ENCODE measurements around the gene NEURL1.
"Not testable (repeated sequence)": the region's sequence is repeated elsewhere in the genome, so short reads cannot be mapped to it uniquely, and the experiment has no call there.

Gene NEURL1

GRCh38 chr10:103632871-103633270 lies 139.4 kb downstream of the NEURL1 start:
- not testable (repeated sequence) for DNase-seq

GRCh38 chr10:103633846-103634245 lies 140.3 kb downstream of the NEURL1 start:
- DNase-seq: no peak

GRCh38 chr10:103635580-103635979 lies 142.1 kb downstream of the NEURL1 start:
- DNase-seq: no peak

DNA sequence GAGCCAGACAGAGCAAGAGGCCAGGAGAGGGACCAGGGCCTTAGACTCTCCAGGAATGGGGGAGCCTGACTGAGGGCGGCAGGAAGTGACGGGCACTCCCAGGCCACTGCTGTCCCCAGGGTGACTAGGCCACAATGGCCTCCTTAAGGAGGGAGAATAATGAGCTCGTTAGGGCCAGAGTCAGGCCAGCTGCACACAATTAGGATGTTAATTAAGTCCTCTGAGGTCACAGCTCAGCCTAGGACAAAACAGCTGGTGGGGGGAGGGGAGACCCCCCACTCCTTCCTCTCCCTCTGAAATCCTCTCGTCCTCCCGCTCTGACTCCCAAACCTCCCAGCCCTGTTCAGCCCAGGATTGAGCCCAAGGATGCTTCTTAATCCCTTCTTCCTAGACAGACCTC lies 143.0 kb downstream of the NEURL1 start:
- DNase-seq: no peak

- no peak for DNase-seq
These were observed 143.5 kb downstream of the NEURL1 start for GRCh38 chr10:103637011-103637410.

DNA sequence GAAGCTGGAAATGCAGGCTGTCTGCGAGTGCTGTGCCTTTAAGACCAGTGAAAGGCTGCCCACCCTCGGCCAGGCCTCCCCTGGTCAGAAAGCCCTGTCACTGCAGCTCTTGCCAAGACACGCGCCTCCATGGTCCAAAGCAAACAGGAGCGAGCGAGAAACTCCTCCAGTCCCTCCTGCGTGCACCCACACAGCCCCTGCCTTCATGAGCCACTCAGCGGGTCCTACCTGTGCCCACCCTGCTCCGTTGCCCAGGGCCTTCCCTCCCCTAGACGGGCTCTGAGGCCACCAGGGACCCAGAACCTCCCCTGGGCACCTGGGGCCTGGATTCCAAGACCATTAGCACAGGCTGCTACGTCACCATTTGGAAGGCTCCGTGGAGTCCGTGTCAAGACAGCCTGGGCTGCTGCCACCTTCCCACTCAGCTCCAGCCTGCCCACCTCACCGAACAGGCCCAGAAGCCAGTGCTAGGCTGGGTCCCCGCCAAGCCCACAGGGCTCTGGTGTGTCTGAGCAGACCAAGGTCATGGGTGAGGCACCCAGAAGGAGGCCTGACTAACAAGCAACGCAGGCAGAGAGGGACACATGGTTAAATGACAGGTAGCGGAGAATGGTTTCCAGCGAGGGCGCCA lies 144.5 kb downstream of the NEURL1 start:
- no peak for DNase-seq

GRCh38 chr10:103638948-103639347 lies 145.4 kb downstream of the NEURL1 start:
- DNase-seq: no peak

GRCh38 chr10:103640436-103641181 lies 147.1 kb downstream of the NEURL1 start:
- DNase-seq: no peak

DNA sequence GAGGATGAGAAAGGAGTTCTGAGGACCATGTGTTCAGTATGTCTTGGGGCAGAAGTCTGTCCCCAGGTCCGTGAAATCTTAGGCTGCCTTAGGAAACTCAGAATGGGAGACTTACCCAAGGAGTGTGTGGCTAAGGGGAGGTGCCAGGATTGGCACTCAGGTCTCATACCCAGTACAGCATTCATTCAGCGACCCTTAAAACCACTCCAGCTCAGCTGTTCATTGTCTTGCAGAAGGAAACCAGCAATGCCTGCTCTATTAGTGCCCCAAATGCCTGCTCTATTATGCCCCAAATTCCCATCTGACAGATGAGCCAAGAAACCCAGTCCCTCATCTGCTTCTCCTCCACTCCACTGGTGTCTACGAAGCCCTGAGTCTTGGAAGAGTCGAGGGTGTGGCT lies 147.8 kb downstream of the NEURL1 start:
- DNase-seq: no peak
